Activated CD8-positive, alpha-beta memory T cell treated with anti-CD3 and anti-CD28 coated beads for 4 hours (primary cell): Measurements from ENCODE around the gene ASMT.
"Not testable (repeated sequence)": the region's sequence is repeated elsewhere in the genome, so short reads cannot be mapped to it uniquely, and the experiment has no call there.

ENCODE experiments used
- DNase-seq, 2 donors: peaks; one replicate each; pipeline ENCODE4 v3.0.0-alpha.2; 2020; ENCODE audit warnings: low read depth in 2 of 2

The ASMT gene

GRCh38 chrX:1614927-1615326, at the start of gene ASMT:
TSS of gene ASMT (plus strand) at chrX:1615059. CDS start at chrX:1615200, 141 bp downstream.
- DNase-seq: no peak

- DNase-seq: not testable (repeated sequence)
Observed at GRCh38 chrX:1574181-1574580, 40.7 kb upstream of the ASMT start.

GRCh38 chrX:1576201-1576992, 38.5 kb upstream of the ASMT start:
- no peak for DNase-seq

- no peak for DNase-seq
Observed at GRCh38 chrX:1577845-1578244, 37.0 kb upstream of the ASMT start.

- no peak for DNase-seq
Observed at GRCh38 chrX:1578511-1579173, 36.2 kb upstream of the ASMT start.

- DNase-seq: peak; percentile 42 to 46
Observed at GRCh38 chrX:1581132-1581531, 33.7 kb upstream of the ASMT start.

GRCh38 chrX:1582686-1583437, 32.0 kb upstream of the ASMT start:
- peak in 1 of 2 donors; percentile 48 for DNase-seq

GRCh38 chrX:1584237-1585011, 30.4 kb upstream of the ASMT start:
- DNase-seq: no peak

GRCh38 chrX:1587161-1587560, 27.7 kb upstream of the ASMT start:
- DNase-seq: no peak

GRCh38 chrX:1589356-1590130, 25.3 kb upstream of the ASMT start:
- no peak for DNase-seq

GRCh38 chrX:1591102-1591862, 23.6 kb upstream of the ASMT start, which contains the start of gene AKAP17A:
TSS of gene AKAP17A (plus strand) at chrX:1591604. CDS start at chrX:1593463, 1,859 bp downstream.
- peak; percentile 95 to 98 for DNase-seq

- DNase-seq: no peak
Observed at GRCh38 chrX:1591863-1592469, 22.9 kb upstream of the ASMT start.

- DNase-seq: no peak
Observed at GRCh38 chrX:1592470-1593142, 22.3 kb upstream of the ASMT start.

GRCh38 chrX:1593286-1594271, 21.3 kb upstream of the ASMT start:
- no peak for DNase-seq

GRCh38 chrX:1595711-1596060, 19.2 kb upstream of the ASMT start:
- DNase-seq: no peak

GRCh38 chrX:1596676-1597344, 18.0 kb upstream of the ASMT start:
- DNase-seq: no peak

- no peak for DNase-seq
Observed at GRCh38 chrX:1597345-1598020, 17.4 kb upstream of the ASMT start.
